GM12878 (cell line): ENCODE results near the gene UBAC2. TPM values are rescaled to one million over a fixed set of nuclear protein-coding genes. Genes with fewer than 3 reads are reported as not detected.
A peak's percentile ranks its signal among the peaks of the same experiment; 100 is the strongest.

ENCODE experiments used
- CBX5 ChIP-seq: sonication (generic); IDR thresholded peaks from 2 replicates; pipeline ENCODE4 v1.6.1; 2016; ENCODE audit warnings: low read depth, moderate library complexity, mild to moderate bottlenecking, inconsistent platforms
- ELK1 ChIP-seq: IDR thresholded peaks from 2 replicates; pipeline ENCODE4 v1.6.1; 2012; ENCODE audit warnings: low read depth, low read length, improper control_type of control experiment
- HSF1 ChIP-seq: fragments of 150-350 bp; IDR thresholded peaks from 2 replicates; pipeline ENCODE4 v1.6.1; 2014; ENCODE audit warnings: mild to moderate bottlenecking, low read depth, low read length
- IRF4 ChIP-seq: IDR thresholded peaks from 2 replicates; pipeline ENCODE4 v1.6.1; 2011; ENCODE audit warnings: low read depth, low read length
- MYB ChIP-seq: fragments of 150-350 bp; IDR thresholded peaks from 2 replicates; pipeline ENCODE4 v1.6.1; 2014; ENCODE audit warnings: mild to moderate bottlenecking, low read depth, low read length, borderline replicate concordance
- NFXL1 ChIP-seq: fragments of 450-650 bp; IDR thresholded peaks from 2 replicates; pipeline ENCODE4 v1.6.1; 2017; ENCODE audit warnings: antibody characterized with exemption, mild to moderate bottlenecking, borderline replicate concordance
- PKNOX1 ChIP-seq: fragments of 450-650 bp; IDR thresholded peaks from 2 replicates; pipeline ENCODE4 v1.6.1; 2016; ENCODE audit warnings: mild to moderate bottlenecking
- POLR2AphosphoS2 ChIP-seq: IDR thresholded peaks from 2 replicates; pipeline ENCODE4 v1.6.1; 2011; ENCODE audit warnings: low read depth, mild to moderate bottlenecking, low read length, improper control_type of control experiment, moderate library complexity
- RAD51 ChIP-seq: fragments of 450-650 bp; IDR thresholded peaks from 2 replicates; pipeline ENCODE4 v1.6.1; 2016; ENCODE audit warnings: moderate library complexity, mild to moderate bottlenecking, inconsistent platforms
- STAT3 ChIP-seq: IDR thresholded peaks from 2 replicates; pipeline ENCODE4 v1.6.1; 2011; ENCODE audit warnings: low read depth, low read length, improper control_type of control experiment
- ZNF384 ChIP-seq: IDR thresholded peaks from 2 replicates; pipeline ENCODE4 v1.6.1; 2012; ENCODE audit warnings: low read depth, mild to moderate bottlenecking, low read length, improper control_type of control experiment, borderline replicate concordance
- polyA plus RNA-seq, 11 experiments: library from polyadenylated mRNA; depleted of rRNA in 4 of 11; unstranded in 6 of 11; stranded (reverse) in 5 of 11; fragments of >200 nt; fragmentation: Nextera tagmentation in 4 of 11; fragmentation: Illumina TruSeq in 1 of 11; extraction: Ambion mirVana in 4 of 11; extraction: Trizol in 1 of 11; gene quantifications; 1 replicate in 1 of 11; 2 replicates in 10 of 11; pipeline versions ENCODE4 v1.2.1 to v1.2.3, GENCODE V29; 2011 to 2016; ENCODE audit warnings: inconsistent platforms in 2 of 11, missing spikeins in 2 of 11, low read depth in 1 of 11
- total RNA-seq, 4 experiments: library from RNA; depleted of rRNA in 3 of 4; stranded (reverse); fragments of >200 nt in 3 of 4; fragmentation: Illumina TruSeq in 1 of 4; extraction: Trizol in 1 of 4; gene quantifications; 2 replicates each; pipeline versions ENCODE4 v1.2.1 to v1.2.3, GENCODE V29; 2013 to 2021
- TF ChIP-seq, protein P1 (sequence below): fragments of 450-650 bp; IDR thresholded peaks from 2 replicates; pipeline ENCODE4 v1.6.1; 2017; ENCODE audit warnings: low read depth, mild to moderate bottlenecking, moderate library complexity
- TF ChIP-seq, protein P2 (sequence below): IDR thresholded peaks from 2 replicates; pipeline ENCODE4 v1.6.1; 2012; ENCODE audit warnings: low read depth, low read length, improper control_type of control experiment

UBAC2 gene
- total and polyA plus RNA-seq, 10 of the 15 experiments (the other 5 are each of a cell fraction or from before 2014, with no cell fraction given) = 3.0 to 54.6 (median 17.4) TPM

- TF ChIP-seq ELK1 = no peak
- TF ChIP-seq NFXL1 = no peak
- TF ChIP-seq, protein P1, sequence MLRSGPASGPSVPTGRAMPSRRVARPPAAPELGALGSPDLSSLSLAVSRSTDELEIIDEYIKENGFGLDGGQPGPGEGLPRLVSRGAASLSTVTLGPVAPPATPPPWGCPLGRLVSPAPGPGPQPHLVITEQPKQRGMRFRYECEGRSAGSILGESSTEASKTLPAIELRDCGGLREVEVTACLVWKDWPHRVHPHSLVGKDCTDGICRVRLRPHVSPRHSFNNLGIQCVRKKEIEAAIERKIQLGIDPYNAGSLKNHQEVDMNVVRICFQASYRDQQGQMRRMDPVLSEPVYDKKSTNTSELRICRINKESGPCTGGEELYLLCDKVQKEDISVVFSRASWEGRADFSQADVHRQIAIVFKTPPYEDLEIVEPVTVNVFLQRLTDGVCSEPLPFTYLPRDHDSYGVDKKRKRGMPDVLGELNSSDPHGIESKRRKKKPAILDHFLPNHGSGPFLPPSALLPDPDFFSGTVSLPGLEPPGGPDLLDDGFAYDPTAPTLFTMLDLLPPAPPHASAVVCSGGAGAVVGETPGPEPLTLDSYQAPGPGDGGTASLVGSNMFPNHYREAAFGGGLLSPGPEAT = peak; percentile 48; the same call in 1 of the 2 replicates
- no peak for TF ChIP-seq PKNOX1
- TF ChIP-seq IRF4 = no peak
- TF ChIP-seq ZNF384 = no peak
- no peak for TF ChIP-seq STAT3
- no peak for TF ChIP-seq CBX5
- no peak for TF ChIP-seq POLR2AphosphoS2
- no peak for TF ChIP-seq HSF1
- no peak for TF ChIP-seq MYB
- TF ChIP-seq, protein P2, sequence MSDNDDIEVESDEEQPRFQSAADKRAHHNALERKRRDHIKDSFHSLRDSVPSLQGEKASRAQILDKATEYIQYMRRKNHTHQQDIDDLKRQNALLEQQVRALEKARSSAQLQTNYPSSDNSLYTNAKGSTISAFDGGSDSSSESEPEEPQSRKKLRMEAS = no peak
- TF ChIP-seq RAD51 = no peak
Observed at GRCh38 chr13:99296398-99296797, 95.7 kb downstream of the UBAC2 start (continued).
